ENCODE measurements around the gene CLEC18B. TPM values are rescaled to one million over a fixed set of nuclear protein-coding genes. Genes with fewer than 3 reads are reported as not detected.
"Not testable (repeated sequence)": the region's sequence is repeated elsewhere in the genome, so short reads cannot be mapped to it uniquely, and the experiment has no call there.

The CLEC18B gene
- not detected in 2 replicates for total RNA-seq (2014; rRNA removed; shearing (Covaris generic))

DNA sequence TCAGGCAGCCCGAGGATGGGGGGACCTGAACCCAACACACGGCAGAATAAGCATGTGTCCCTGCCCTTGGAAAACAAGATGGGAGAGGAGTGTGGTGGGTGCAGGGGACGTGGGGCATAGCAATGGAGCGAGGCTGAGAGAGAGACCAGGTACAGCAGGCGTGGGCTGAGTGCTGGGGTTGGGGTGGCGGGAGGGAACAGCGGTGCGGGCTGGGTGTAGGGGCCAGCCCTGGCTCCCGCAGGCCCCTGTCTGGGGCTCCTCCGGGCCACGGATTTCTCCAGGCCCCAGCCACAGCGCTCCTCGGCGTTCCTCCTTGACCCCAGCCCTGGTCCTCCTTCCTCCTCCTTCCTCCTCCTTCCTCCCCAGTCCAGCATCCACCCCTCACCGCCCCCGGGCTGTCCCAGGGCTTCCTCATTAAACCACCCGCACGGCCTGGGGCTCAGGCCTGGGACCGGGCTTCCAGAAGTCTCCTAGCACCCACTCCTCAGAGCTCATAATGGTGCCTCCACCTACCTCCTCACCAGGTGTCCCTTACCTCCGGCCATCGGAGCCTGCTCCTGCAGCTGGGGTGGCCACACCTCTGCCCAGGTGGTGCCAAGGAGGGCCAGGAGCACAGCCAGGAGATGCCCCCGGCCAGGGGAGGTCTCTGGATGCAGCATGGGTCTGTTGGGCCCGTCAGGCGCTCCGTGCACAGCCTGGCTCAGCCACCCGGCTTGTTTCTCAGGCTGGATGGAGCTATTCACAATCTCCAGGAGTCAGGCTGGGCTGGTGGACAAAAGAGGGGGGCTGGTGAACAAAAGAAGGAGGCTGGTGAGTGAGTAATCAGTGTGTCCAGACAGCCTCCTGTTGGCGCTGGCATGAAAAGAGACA is at the start of gene CLEC18B:
Gene CLEC18B, minus strand, starts transcription at position 867 of the 870 bp plus-strand sequence. Its CDS starts 208 bp downstream, at position 659.
- H3K36me3 ChIP-seq; H3K9me3 ChIP-seq (replicated peaks); H3K4me3 ChIP-seq; H3K4me1 ChIP-seq (replicated peaks); H3K27me3 ChIP-seq (replicated peaks); DNase-seq (ENCODE audit: low read depth in 1 of 2, low spot score in 2 of 2); H3K27ac ChIP-seq: not testable (repeated sequence)

DNA sequence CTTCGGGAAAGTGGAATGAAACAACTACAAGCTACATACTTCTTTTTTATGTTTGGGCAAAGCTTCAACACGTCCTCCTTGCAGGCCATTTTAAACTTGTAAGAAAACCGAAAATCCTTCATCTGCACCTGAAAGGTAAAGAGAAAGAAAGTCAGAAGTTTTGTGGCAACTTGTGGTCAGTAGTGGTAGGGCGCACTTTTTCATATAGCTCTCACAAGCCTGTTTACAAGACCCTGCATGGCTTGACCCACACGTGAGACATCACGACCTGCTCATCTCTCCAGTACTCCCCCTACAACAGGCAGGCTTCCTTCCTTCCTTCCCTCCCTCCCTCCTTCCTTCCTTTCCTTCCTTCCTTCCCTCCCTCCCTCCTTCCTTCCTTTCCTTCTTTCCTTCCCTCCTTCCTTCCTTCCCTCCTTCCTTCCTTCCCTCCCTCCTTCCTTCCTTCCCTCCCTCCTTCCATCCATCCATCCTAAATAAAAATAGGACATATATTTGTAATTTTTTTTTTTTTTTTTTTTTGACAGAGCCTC is 48.7 kb upstream of the CLEC18B start:
- Histone ChIP-seq H3K4me3 (no peak overlapping the region), H3K4me1 (replicated peaks) (no peaks in the 10 kb centered on the region), H3K27ac (no peak overlapping the region), H3K27me3 (replicated peaks) (no peaks in the 10 kb centered on the region), H3K36me3 (peaks cover 80% of the 10 kb centered on the region), H3K9me3 (replicated peaks) (no peaks in the 10 kb centered on the region)
- no peak for DNase-seq (ENCODE audit: low read depth in 1 of 2, low spot score in 2 of 2)

DNA sequence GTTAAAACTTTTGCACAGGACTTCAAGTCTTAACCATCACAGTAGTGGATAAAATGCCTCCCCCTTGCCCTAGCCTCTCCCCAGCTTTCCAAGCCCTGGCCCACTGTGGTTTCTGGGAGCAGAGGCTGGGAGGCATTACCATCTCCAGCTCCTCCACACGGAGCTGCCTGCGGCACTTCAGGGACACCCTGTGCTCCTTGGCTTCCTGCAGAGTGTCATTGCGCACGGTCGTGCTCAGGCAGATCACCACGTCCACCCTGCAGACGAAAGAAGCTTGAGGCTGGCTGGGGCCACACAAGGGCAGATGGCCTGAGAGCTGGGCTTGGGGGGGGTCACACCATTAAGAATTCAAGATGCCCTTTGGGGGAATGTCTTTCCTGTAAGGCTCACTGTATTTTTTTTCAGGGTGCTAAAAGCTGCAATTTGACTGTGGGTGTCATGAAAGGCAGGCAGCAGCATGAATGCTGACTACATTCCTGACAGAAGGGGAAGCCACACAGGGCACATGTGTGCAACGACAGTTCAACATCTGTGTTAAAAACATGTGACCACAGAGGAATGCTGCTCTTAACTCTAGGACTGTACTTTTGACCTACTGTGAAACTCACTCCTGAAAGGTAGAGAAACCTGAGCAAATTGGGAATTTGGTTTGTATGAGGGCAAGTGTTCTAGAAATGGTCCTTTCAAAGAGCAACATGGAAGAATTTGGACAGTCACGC is 47.7 kb upstream of the CLEC18B start:
- Histone ChIP-seq H3K27me3 (replicated peaks) (no peaks in the 10 kb centered on the region), H3K4me3 (no peak overlapping the region), H3K4me1 (replicated peaks) (no peaks in the 10 kb centered on the region), H3K27ac (no peak overlapping the region), H3K36me3 (peaks cover 79% of the 10 kb centered on the region), H3K9me3 (replicated peaks) (no peaks in the 10 kb centered on the region)
- DNase-seq (ENCODE audit: low read depth in 1 of 2, low spot score in 2 of 2): no peak

DNA sequence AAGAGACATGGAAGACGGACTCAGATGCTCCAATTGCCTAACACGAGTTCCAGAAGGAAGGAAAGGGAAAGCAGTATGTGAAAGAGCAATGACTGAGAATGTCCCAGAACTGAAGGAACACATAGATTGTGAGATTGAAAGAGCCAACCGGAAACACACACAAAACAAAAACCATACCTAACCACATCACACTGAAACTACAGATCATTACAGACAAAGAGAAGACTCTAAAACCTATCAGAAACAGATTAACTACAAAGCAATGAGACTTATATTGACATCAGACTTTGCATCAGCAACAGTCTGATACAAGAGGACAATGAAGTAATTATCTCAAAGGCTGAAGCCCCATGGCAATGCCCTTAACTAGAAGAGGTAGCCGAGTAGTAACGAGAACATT is 45.6 kb upstream of the CLEC18B start:
- peaks cover 86% of the 10 kb centered on the region for H3K36me3 ChIP-seq
- no peak for DNase-seq (ENCODE audit: low read depth in 1 of 2, low spot score in 2 of 2)

DNA sequence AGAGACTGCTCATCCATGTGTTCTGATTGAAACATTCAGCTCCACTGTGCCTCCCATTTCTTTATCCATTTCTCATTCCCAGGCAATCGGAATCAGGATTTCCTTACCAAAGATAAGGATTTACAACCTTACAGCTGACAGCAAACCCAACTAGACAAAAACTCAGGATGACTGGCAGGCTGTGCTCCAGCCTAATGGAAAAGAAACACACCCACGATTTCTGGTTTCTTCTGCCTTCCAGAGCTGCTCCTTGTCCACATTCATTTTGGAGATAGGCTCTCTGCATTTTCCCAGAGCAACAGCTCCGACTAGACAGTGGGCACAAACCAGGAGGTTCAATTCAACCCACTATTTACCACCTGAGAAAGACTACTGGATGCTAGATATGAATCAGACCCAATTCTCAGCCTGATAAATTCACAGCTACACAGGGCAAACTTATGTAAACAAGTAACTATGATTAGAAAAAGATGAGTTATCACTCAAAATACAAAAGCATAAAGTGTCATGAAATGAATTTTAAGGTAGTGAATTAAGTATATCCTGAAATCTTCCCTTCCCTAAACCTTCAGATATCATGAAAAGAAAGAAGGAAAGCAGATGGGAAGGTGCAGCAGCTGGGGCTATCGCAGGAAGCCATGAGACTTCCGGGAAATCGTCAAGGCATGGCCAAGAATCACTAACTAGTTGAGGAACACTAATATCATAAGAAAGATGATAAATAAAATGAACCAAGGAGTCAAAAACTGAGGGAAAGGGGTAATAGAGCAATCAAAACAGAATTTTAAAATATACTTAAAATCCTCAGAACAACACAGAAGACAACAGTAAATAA is 44.8 kb upstream of the CLEC18B start:
- Histone ChIP-seq H3K27me3 (replicated peaks) (no peaks in the 10 kb centered on the region), H3K27ac (no peak overlapping the region), H3K36me3 (peaks cover 83% of the 10 kb centered on the region), H3K4me3 (no peak overlapping the region), H3K4me1 (replicated peaks) (no peaks in the 10 kb centered on the region), H3K9me3 (replicated peaks) (no peaks in the 10 kb centered on the region)
- DNase-seq (ENCODE audit: low read depth in 1 of 2, low spot score in 2 of 2): no peak

More for the DNA sequence above, 45.6 kb upstream of the CLEC18B start:
- Histone ChIP-seq H3K9me3 (replicated peaks) (no peaks in the 10 kb centered on the region), H3K27me3 (replicated peaks) (no peaks in the 10 kb centered on the region), H3K27ac (no peak overlapping the region), H3K4me3 (no peak overlapping the region), H3K4me1 (replicated peaks) (no peaks in the 10 kb centered on the region)

DNA sequence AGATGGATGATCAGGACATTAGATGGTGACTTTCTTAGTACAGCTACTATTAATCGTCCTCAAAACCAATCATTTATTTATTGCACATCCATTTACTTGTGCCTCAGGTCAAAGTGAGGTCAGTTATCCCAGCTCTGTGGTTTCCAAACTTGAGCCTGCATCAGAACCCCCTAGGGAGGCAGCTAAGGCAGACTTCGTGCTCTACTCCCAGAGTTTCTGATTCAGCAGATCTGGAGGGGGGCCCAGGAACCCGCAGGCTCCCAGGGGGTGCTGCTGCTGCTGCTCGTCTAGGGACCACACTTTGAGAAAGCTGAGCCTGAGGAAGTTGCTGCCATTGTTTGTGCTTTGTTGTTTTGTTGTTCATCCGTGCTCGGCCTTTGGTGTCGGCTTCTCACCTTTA is 44.0 kb upstream of the CLEC18B start:
- Histone ChIP-seq H3K9me3 (replicated peaks) (no peaks in the 10 kb centered on the region), H3K4me1 (replicated peaks) (no peaks in the 10 kb centered on the region), H3K4me3 (no peak overlapping the region), H3K27ac (no peak overlapping the region), H3K27me3 (replicated peaks) (no peaks in the 10 kb centered on the region), H3K36me3 (peaks cover 77% of the 10 kb centered on the region)
- no peak for DNase-seq (ENCODE audit: low read depth in 1 of 2, low spot score in 2 of 2)

DNA sequence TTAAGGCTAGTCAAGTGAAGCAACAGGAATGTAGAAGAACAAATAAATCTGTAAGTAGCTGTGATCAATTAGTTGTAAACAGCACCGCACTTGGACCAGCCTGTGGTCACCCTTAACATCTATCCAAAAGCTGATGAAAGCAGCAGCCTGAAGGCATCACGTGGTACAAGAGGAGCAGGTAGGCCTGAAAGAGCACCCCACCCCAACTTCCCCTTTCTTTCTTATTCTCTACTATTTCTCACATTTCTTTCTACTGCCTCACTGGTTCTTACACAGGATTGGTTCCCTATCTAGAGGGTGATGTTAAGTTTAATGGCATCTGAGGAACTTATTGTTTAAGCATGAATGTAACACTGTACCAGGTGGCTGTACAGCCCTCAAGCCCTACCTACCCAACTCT is 42.6 kb upstream of the CLEC18B start:
- H3K4me3 ChIP-seq: no peak overlapping the region
- peaks cover 77% of the 10 kb centered on the region for H3K36me3 ChIP-seq
- no peaks in the 10 kb centered on the region for H3K9me3 ChIP-seq (replicated peaks)
- no peak for DNase-seq (ENCODE audit: low read depth in 1 of 2, low spot score in 2 of 2)
- no peaks in the 10 kb centered on the region for H3K27me3 ChIP-seq (replicated peaks)
- no peak overlapping the region for H3K27ac ChIP-seq
- no peaks in the 10 kb centered on the region for H3K4me1 ChIP-seq (replicated peaks)

DNA sequence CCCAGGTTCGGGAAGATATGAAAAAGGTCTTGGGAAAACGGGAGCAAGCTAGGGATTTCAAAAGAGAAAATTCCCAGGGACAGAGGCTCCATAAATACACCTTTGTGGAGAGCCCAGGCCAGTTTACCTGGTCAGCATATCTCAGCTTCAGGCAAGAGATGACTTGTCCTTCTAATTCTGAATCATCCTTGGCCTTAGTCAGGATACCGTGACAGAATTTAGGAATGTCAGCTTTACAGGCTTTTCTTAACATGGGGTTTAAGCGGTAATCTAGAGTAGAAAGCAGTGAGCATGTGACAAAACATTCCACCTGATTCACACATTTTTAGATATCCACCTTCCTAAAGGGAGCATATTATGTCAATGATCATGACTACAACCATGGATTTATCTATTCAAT is 41.1 kb upstream of the CLEC18B start:
- Histone ChIP-seq H3K27ac (no peak overlapping the region), H3K4me3 (no peak overlapping the region), H3K9me3 (replicated peaks) (no peaks in the 10 kb centered on the region), H3K27me3 (replicated peaks) (no peaks in the 10 kb centered on the region), H3K36me3 (peaks cover 73% of the 10 kb centered on the region), H3K4me1 (replicated peaks) (no peaks in the 10 kb centered on the region)
- DNase-seq (ENCODE audit: low read depth in 1 of 2, low spot score in 2 of 2): no peak

DNA sequence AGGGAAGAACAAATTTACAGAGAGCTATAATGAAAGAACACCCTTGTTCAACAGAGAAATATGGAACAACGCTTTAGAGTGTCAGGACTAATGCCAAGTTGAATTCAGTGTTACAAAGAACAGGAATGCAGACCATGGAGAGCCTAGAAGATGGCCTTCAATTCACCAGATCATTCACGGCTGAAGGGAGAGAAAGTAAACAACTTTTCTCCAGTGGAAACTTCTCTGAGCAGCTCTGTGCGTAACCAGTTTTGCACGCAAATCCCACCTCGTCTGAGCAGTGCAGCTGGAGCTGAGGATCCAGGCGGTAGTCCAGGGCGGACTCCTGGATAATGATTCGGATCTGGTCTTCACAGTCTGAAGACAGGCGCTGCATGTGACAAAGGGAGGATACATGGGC is 40.5 kb upstream of the CLEC18B start:
- no peak for DNase-seq (ENCODE audit: low read depth in 1 of 2, low spot score in 2 of 2)
- Histone ChIP-seq H3K4me3 (no peak overlapping the region), H3K4me1 (replicated peaks) (no peaks in the 10 kb centered on the region), H3K36me3 (peaks cover 70% of the 10 kb centered on the region), H3K27me3 (replicated peaks) (no peaks in the 10 kb centered on the region), H3K27ac (no peak overlapping the region), H3K9me3 (replicated peaks) (no peaks in the 10 kb centered on the region)

DNA sequence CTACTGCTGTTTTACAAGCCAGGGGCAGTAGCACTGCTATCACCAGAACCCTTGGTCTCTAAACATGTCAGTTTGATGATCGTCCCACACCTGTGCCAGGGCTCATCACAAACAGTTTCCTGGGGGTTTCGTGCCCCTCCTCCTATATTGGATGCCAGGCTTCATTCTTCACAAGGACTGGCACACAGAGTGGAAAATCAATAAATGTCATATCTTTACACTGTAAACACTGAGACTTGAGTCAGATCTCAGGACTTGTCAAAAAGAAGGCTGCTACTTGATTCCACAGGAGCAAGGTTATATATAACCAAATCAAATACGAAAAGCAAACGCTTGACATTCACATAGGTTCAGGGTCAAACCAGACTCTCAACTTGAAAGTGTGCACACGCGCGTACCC is 39.3 kb upstream of the CLEC18B start:
- H3K4me3 ChIP-seq: no peak overlapping the region
- peaks cover 10% of the 10 kb centered on the region for H3K4me1 ChIP-seq (replicated peaks)
- DNase-seq (ENCODE audit: low read depth in 1 of 2, low spot score in 2 of 2): no peak
- peaks cover 71% of the 10 kb centered on the region for H3K36me3 ChIP-seq
- H3K27ac ChIP-seq: no peak overlapping the region
- no peaks in the 10 kb centered on the region for H3K27me3 ChIP-seq (replicated peaks)
- H3K9me3 ChIP-seq (replicated peaks): no peaks in the 10 kb centered on the region

DNA sequence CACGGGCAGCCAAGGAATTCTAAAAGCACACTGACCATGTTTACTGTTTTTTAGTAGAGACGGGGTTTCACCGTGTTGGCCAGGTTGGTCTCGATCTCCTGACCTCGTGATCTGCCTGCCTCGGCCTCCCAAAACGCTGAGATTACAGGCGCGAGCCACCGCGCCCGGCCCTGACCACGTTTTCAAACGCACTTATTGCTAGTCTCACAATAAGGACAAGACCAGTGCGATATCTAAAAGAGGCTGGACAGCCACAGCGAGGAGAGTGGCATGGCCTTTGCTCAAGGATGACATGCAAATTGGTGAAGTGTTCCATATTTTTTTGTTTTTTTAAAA is 35.0 kb upstream of the CLEC18B start:
- Histone ChIP-seq H3K36me3 (peaks cover 60% of the 10 kb centered on the region), H3K4me3 (no peak overlapping the region), H3K4me1 (replicated peaks) (peaks cover 18% of the 10 kb centered on the region), H3K27ac (no peak overlapping the region), H3K27me3 (replicated peaks) (no peaks in the 10 kb centered on the region), H3K9me3 (replicated peaks) (no peaks in the 10 kb centered on the region)
- no peak for DNase-seq (ENCODE audit: low read depth in 1 of 2, low spot score in 2 of 2)

DNA sequence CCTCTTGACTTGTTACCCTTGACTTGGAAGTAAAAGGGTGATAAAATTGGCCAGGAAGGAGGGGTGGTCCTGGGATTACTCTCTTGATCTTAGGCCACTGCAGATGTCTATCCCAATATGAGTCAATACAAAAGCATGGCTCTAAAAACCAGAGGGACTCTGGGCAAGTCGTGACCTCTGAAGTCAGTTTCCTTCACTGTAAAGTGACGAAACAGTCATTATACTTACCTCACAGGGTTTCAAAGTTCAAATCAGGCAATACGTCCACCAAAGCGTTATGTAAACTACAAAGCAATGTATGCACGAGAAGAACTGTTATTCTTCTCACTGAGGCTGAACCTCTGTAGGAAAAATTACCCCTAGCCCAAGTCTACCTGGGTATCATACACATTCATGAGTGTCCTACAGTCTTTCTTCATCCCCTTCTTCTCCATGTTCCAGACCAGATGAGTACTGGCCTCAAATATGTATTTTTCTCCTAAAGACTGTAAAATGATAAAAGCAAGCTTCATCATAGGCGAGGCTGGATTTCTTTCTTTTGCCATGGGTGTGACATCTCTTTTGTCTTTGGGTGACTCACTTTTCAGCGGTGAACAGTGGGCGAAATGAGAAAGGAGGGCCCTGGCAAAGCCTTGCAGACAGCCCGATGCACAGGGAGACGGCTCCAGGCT is 34.5 kb upstream of the CLEC18B start:
- H3K4me1 ChIP-seq (replicated peaks): peaks cover 18% of the 10 kb centered on the region
- peak; percentile 27 to 59 for DNase-seq (ENCODE audit: low read depth in 1 of 2, low spot score in 2 of 2)
- H3K27me3 ChIP-seq (replicated peaks): no peaks in the 10 kb centered on the region
- H3K27ac ChIP-seq: peak overlapping the region; percentile 58
- H3K4me3 ChIP-seq: no peak overlapping the region
- H3K36me3 ChIP-seq: peaks cover 65% of the 10 kb centered on the region
- no peaks in the 10 kb centered on the region for H3K9me3 ChIP-seq (replicated peaks)

DNA sequence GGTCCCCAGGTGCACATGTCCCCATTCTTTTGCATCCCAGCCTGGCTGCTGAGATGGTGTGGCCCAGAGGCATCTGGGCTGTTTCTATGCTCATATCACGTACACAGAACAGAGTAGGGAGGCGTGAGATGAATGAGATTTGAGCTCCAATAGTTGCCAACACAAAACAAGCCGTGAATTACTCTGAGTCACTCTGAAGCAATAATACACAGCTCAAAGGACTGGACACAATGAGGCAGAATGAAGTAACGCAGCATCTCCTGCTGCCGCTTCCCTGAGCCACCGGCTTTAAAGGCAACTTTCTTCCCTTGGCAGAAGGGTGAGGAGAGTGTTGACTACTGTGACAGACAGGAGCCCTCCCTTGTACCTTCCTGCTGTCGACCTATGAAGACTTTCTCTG is 33.9 kb upstream of the CLEC18B start:
- DNase-seq (ENCODE audit: low read depth in 1 of 2, low spot score in 2 of 2): peak in 1 of 2 experiments; percentile 24
- Histone ChIP-seq H3K4me1 (replicated peaks) (peaks cover 20% of the 10 kb centered on the region), H3K9me3 (replicated peaks) (no peaks in the 10 kb centered on the region), H3K27ac (peak overlapping the region; percentile 58), H3K36me3 (peaks cover 67% of the 10 kb centered on the region), H3K4me3 (no peak overlapping the region), H3K27me3 (replicated peaks) (no peaks in the 10 kb centered on the region)
